Mesenchymal stem cell (in vitro differentiated cells and primary cell): ENCODE measurements around the gene AIFM3.

Experiments
- DNase-seq: peaks from one replicate; pipeline ENCODE4 v3.0.0-alpha.2; 2013
- H2AFZ ChIP-seq: one replicate; pipeline ENCODE4 v1.6.1; 2013; ENCODE audit warnings: low read depth, mild to moderate bottlenecking, control low read depth, inconsistent platforms, low read length, moderate library complexity
- H2AK5ac ChIP-seq: 2 replicates; pipeline ENCODE4 v1.6.1; 2013; ENCODE audit warnings: low read length, moderate library complexity, mild to moderate bottlenecking, inconsistent platforms; ENCODE audit not compliant: severe bottlenecking
- H2BK120ac ChIP-seq: one replicate; pipeline ENCODE4 v1.6.1; 2013; ENCODE audit warnings: low read depth, mild to moderate bottlenecking, inconsistent platforms, low read length, moderate library complexity
- H2BK12ac ChIP-seq, 2 experiments: one replicate each; pipeline ENCODE4 v1.6.1; 2013; ENCODE audit warnings: inconsistent platforms in 2 of 2, low read length in 2 of 2, mild to moderate bottlenecking in 2 of 2, moderate library complexity in 2 of 2, control low read depth in 1 of 2
- H2BK15ac ChIP-seq: one replicate; pipeline ENCODE4 v1.6.1; 2013; ENCODE audit warnings: mild to moderate bottlenecking, low read depth, inconsistent platforms; ENCODE audit not compliant: poor library complexity, severe bottlenecking
- H2BK5ac ChIP-seq: 2 replicates; pipeline ENCODE4 v1.6.1; 2013; ENCODE audit warnings: low read depth, mild to moderate bottlenecking, low read length, control low read depth, inconsistent platforms; ENCODE audit not compliant: poor library complexity, severe bottlenecking
- H3K14ac ChIP-seq, 2 experiments: one replicate each; pipeline ENCODE4 v1.6.1; 2013; ENCODE audit warnings: inconsistent platforms in 2 of 2, low read length in 2 of 2, control low read depth in 1 of 2, mild to moderate bottlenecking in 1 of 2, moderate library complexity in 1 of 2
- H3K18ac ChIP-seq, 2 experiments: one replicate each; pipeline ENCODE4 v1.6.1; 2013; ENCODE audit warnings: inconsistent platforms in 2 of 2, low read length in 2 of 2, control low read depth in 1 of 2, low read depth in 1 of 2, mild to moderate bottlenecking in 1 of 2
- H3K23ac ChIP-seq, 2 experiments: one replicate each; pipeline ENCODE4 v1.6.1; 2013; ENCODE audit warnings: inconsistent platforms in 2 of 2, low read length in 2 of 2, mild to moderate bottlenecking in 2 of 2, moderate library complexity in 2 of 2, control low read depth in 1 of 2
- H3K27ac ChIP-seq: 2 replicates; pipeline ENCODE4 v1.5.1; 2013; ENCODE audit warnings: mild to moderate bottlenecking, moderate library complexity, low read length, control low read depth, inconsistent platforms; ENCODE audit not compliant: poor library complexity, severe bottlenecking
- H3K27me3 ChIP-seq, 2 experiments: 2 replicates each; pipeline versions ENCODE4 v1.6.1 to v1.7.0; 2013; ENCODE audit warnings: low read length in 2 of 2, mild to moderate bottlenecking in 2 of 2, moderate library complexity in 2 of 2, control low read depth in 1 of 2, inconsistent platforms in 1 of 2; ENCODE audit not compliant: control insufficient read depth in 1 of 2, insufficient read depth in 1 of 2
- H3K36me3 ChIP-seq, 2 experiments: 2 replicates each; pipeline versions ENCODE4 v1.6.1 to v1.7.0; 2013; ENCODE audit warnings: low read length in 2 of 2, control low read depth in 1 of 2, inconsistent platforms in 1 of 2, low read depth in 1 of 2, mild to moderate bottlenecking in 1 of 2; ENCODE audit not compliant: insufficient read depth in 2 of 2, control insufficient read depth in 1 of 2
- H3K4ac ChIP-seq, 2 experiments: one replicate each; pipeline ENCODE4 v1.6.1; 2013; ENCODE audit warnings: inconsistent platforms in 2 of 2, low read length in 2 of 2, mild to moderate bottlenecking in 2 of 2, moderate library complexity in 2 of 2, control low read depth in 1 of 2, low read depth in 1 of 2
- H3K4me1 ChIP-seq: 2 replicates; pipeline ENCODE4 v1.6.1; 2013; ENCODE audit warnings: low read depth, low read length, control low read depth; ENCODE audit not compliant: control insufficient read depth, insufficient read depth
- H3K4me2 ChIP-seq: 2 replicates; pipeline ENCODE4 v1.6.1; 2013; ENCODE audit warnings: low read length, mild to moderate bottlenecking, inconsistent platforms; ENCODE audit not compliant: poor library complexity, severe bottlenecking
- H3K4me3 ChIP-seq, 2 experiments: 2 replicates each; pipeline versions ENCODE4 v1.5.1 to v1.7.0; 2013; ENCODE audit warnings: low read length in 2 of 2, mild to moderate bottlenecking in 2 of 2, control low read depth in 1 of 2, low read depth in 1 of 2; ENCODE audit not compliant: insufficient read depth in 1 of 2
- H3K79me1 ChIP-seq: replicated peaks from 2 replicates; pipeline ENCODE4 v1.6.1; 2013; ENCODE audit warnings: mild to moderate bottlenecking, control low read depth, low read length, inconsistent platforms; ENCODE audit not compliant: poor library complexity, severe bottlenecking
- H3K9ac ChIP-seq: 2 replicates; pipeline ENCODE4 v1.7.0; 2013; ENCODE audit warnings: mild to moderate bottlenecking, low read length, moderate library complexity
- H3K9me3 ChIP-seq: 2 replicates; pipeline ENCODE4 v1.7.0; 2013; ENCODE audit warnings: mild to moderate bottlenecking, low read length; ENCODE audit not compliant: control insufficient read depth
- H4K8ac ChIP-seq: one replicate; pipeline ENCODE4 v1.6.1; 2013; ENCODE audit warnings: inconsistent platforms, mild to moderate bottlenecking, low read length, moderate library complexity
- H4K91ac ChIP-seq: one replicate; pipeline ENCODE4 v1.6.1; 2013; ENCODE audit warnings: mild to moderate bottlenecking, low read length, inconsistent platforms
- WGBS: methylation state at CpG from one replicate; pipeline ENCODE4 v1.1.7; 2013; ENCODE audit warnings: mixed read lengths; 5-methylcytosine and 5-hydroxymethylcytosine counted together

The AIFM3 gene

DNA sequence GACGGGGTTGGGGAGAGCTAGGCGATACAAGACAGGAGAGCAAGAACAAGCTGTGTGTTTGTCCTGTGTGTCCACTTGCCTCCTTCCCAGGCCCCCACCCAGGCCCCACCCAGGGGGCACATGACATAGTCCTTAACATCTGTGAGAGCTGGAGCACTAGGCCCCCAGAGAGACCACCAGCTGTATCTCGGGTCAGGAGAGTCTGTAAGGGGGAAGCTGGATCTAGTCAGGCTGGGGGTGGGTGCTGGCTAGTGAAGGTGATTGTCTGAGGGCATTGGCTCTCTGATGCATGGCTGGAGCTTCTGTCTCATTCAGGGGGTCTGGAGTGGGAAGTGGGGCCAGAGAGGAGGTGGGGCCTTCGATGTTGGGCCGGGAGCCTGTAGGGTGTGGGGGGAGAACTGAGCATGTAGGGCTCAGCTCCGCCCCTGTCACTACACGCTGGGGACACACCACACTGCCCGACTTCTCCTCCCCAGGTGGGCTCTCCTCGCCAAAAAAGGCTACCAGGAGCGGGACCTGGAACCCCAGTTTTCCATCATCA, 48.5 kb downstream of the AIFM3 start:
- H3K9ac ChIP-seq, result peak overlapping the region; percentile 2
- H2BK12ac ChIP-seq, result peak overlapping the region; percentile 59 to 70
- H3K27me3 ChIP-seq, result peaks cover 0 to 11% of the 10 kb centered on the region in 2 experiments
- peaks cover 0 to 3% of the 10 kb centered on the region in 2 experiments for H3K36me3 ChIP-seq
- no peak overlapping the region for H3K4me2 ChIP-seq
- H3K4me3 ChIP-seq, result peak overlapping the region in 1 of 2 experiments; percentile 85
- H3K27ac ChIP-seq, result no peak overlapping the region
- no peak overlapping the region for H2AFZ ChIP-seq
- H3K4ac ChIP-seq, result peak overlapping the region; percentile 29 to 84
- H2BK5ac ChIP-seq, result no peak overlapping the region
- H2BK120ac ChIP-seq, result peak overlapping the region; percentile 92
- peak overlapping the region in 1 of 2 experiments; percentile 4 for H3K14ac ChIP-seq
- peaks cover 2% of the 10 kb centered on the region for H3K79me1 ChIP-seq
- DNase-seq, result no peak
- peak overlapping the region; percentile 68 for H2AK5ac ChIP-seq
- peak overlapping the region; percentile 86 for H4K8ac ChIP-seq
- WGBS, result 64% methylated on average over 8 of the region's 10 CpGs
- peaks cover 27% of the 10 kb centered on the region for H3K4me1 ChIP-seq
- H3K18ac ChIP-seq, result peak overlapping the region; percentile 94 to 98
- H3K9me3 ChIP-seq, result no peaks in the 10 kb centered on the region
- no peak overlapping the region for H3K23ac ChIP-seq
- peak overlapping the region; percentile 60 for H4K91ac ChIP-seq
- no peak overlapping the region for H2BK15ac ChIP-seq

GRCh38 chr22:21016644-21017420, 49.8 kb downstream of the AIFM3 start:
- Histone ChIP-seq H3K4me2 (no peak overlapping the region), H3K4me3 (no peak overlapping the region), H2BK12ac (peak overlapping the region; percentile 51 to 69), H2BK120ac (no peak overlapping the region), H2BK5ac (no peak overlapping the region), H4K91ac (peak overlapping the region; percentile 52), H3K27me3 (peaks cover 0 to 18% of the 10 kb centered on the region in 2 experiments), H3K79me1 (peaks cover 2% of the 10 kb centered on the region), H4K8ac (peak overlapping the region; percentile 45), H2AK5ac (no peak overlapping the region), H3K4ac (peak overlapping the region in 1 of 2 experiments; percentile 44), H3K9me3 (no peaks in the 10 kb centered on the region), H2AFZ (no peak overlapping the region), H3K23ac (peak overlapping the region in 1 of 2 experiments; percentile 46), H3K9ac (no peak overlapping the region), H3K27ac (no peak overlapping the region), H2BK15ac (no peak overlapping the region), H3K36me3 (peaks cover 0 to 3% of the 10 kb centered on the region in 2 experiments), H3K18ac (no peak overlapping the region), H3K4me1 (peaks cover 27% of the 10 kb centered on the region), H3K14ac (peak overlapping the region in 1 of 2 experiments; percentile 56)
- 91% methylated on average over 13 of the region's 13 CpGs for WGBS
- no peak for DNase-seq

- H4K8ac ChIP-seq, result no peak overlapping the region
- H3K4me3 ChIP-seq, result no peak overlapping the region
- no peaks in the 10 kb centered on the region for H3K36me3 ChIP-seq
- no peak overlapping the region for H4K91ac ChIP-seq
- H3K4me2 ChIP-seq, result no peak overlapping the region
- WGBS, result 94% methylated on average over 4 of the region's 4 CpGs
- H3K79me1 ChIP-seq, result no peaks in the 10 kb centered on the region
- no peak overlapping the region for H2AFZ ChIP-seq
- H2BK120ac ChIP-seq, result no peak overlapping the region
- no peak overlapping the region for H2BK12ac ChIP-seq
- no peaks in the 10 kb centered on the region for H3K9me3 ChIP-seq
- peaks cover 0 to 22% of the 10 kb centered on the region in 2 experiments for H3K27me3 ChIP-seq
- H3K18ac ChIP-seq, result no peak overlapping the region
- no peak overlapping the region for H2BK15ac ChIP-seq
- no peak overlapping the region for H3K9ac ChIP-seq
- no peak for DNase-seq
- H2AK5ac ChIP-seq, result no peak overlapping the region
- H3K4me1 ChIP-seq, result peaks cover 24% of the 10 kb centered on the region
- no peak overlapping the region for H3K4ac ChIP-seq
- H2BK5ac ChIP-seq, result no peak overlapping the region
- H3K27ac ChIP-seq, result no peak overlapping the region
- H3K23ac ChIP-seq, result no peak overlapping the region
- H3K14ac ChIP-seq, result no peak overlapping the region
Observed at GRCh38 chr22:21018314-21018713, 51.3 kb downstream of the AIFM3 start.

DNA sequence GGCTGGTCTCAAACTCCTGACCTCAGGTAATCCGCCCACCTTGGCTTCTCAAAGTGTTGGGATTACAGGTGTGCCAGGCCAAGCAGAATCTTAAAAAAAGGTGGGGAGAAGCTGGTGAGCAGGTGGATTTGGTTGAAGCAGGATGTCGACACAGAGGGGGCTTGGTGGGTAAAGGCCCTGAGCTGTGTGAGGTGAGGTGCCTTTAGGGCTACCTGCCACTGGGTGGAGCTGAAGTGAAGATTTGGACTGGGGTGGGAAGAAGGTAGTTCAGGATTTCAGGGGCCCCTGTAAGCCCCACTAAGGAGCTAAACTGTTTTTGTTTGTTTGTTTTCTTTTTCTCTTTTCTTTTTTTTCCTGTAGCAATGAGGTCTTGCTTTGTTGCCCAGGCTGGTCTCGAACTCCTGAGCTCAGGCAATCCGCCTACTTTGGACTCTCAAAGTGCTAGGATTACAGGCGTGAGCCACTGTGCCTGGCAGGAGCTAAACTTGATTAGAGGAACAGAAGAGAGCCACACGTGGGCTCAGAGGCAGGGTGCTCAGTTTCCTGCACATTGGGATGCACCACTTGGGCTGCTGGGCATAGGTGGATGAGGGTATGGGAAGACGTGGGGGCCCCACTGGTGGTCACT, 53.9 kb downstream of the AIFM3 start:
- H2BK5ac ChIP-seq, result no peak overlapping the region
- no peak overlapping the region for H2BK15ac ChIP-seq
- no peak overlapping the region for H4K8ac ChIP-seq
- H2BK12ac ChIP-seq, result no peak overlapping the region
- no peak overlapping the region for H3K14ac ChIP-seq
- H3K27ac ChIP-seq, result no peak overlapping the region
- H3K18ac ChIP-seq, result no peak overlapping the region
- H3K9ac ChIP-seq, result no peak overlapping the region
- H3K4me1 ChIP-seq, result peaks cover 5% of the 10 kb centered on the region
- no peaks in the 10 kb centered on the region for H3K36me3 ChIP-seq
- 68% methylated on average over 7 of the region's 7 CpGs for WGBS
- no peaks in the 10 kb centered on the region for H3K79me1 ChIP-seq
- no peak overlapping the region for H3K23ac ChIP-seq
- H3K4ac ChIP-seq, result no peak overlapping the region
- H3K4me3 ChIP-seq, result no peak overlapping the region
- no peak overlapping the region for H2BK120ac ChIP-seq
- no peak overlapping the region for H3K4me2 ChIP-seq
- H3K9me3 ChIP-seq, result no peaks in the 10 kb centered on the region
- H2AK5ac ChIP-seq, result no peak overlapping the region
- no peak overlapping the region for H2AFZ ChIP-seq
- no peak overlapping the region for H4K91ac ChIP-seq
- peak; percentile 10 for DNase-seq
- peaks cover 0 to 25% of the 10 kb centered on the region in 2 experiments for H3K27me3 ChIP-seq
